A549 treated with dexamethasone at 1 μM for 4 hours (cell line): ENCODE results near the gene SYT11. TPM values are rescaled to one million over a fixed set of nuclear protein-coding genes. Genes with fewer than 3 reads are reported as not detected.

Source experiments
- total RNA-seq: library from RNA; stranded (reverse); fragments of 200-300 nt; extraction: Qiagen RNA extraction; gene quantifications from 5 replicates; pipeline ENCODE4 v1.2.3, GENCODE V29; 2022

Gene SYT11
- total RNA-seq: 1.1 to 1.5 TPM (median 1.5 TPM) in 5 replicates

DNA sequence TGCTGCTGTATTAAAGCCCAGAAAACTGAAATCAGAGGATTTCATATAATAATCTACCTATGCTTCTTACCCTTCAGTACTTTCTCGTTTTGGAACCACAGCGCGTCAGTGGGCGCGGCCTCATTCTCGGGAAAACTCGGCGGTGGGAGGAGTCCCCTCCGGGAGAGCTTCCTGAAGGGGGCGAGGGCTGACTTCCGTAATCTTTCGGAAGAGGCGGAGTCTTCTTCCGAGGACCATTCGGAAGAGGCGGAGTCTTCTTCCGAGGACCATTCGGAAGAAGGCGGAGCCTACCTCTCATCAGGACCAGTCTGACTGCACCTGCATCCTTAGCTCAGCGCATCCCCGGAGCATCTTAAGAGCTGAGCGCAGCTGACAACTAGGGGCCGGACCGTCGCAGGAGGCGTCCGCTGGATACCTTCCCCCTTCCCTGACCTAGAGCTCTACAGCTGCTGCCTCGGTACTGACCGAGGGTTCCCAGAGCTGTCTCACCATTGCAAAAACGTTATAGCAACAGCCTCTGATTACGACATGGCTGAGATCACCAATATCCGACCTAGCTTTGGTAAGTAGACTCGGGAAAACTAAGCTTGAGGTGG lies at the start of gene SYT11:
Gene SYT11, plus strand, starts transcription at position 334 of the 596 bp plus-strand sequence. Its CDS starts 195 bp downstream, at position 529.

GRCh38 chr1:155856975-155857930 lies 2.1 kb upstream of the SYT11 start, which contains the start of gene GON4L:
Gene GON4L (minus strand): TSS chr1:155857214. CDS start chr1:155853780, 3,434 bp downstream.

GRCh38 chr1:155911156-155912055 lies 52.0 kb downstream of the SYT11 start, which contains the start of gene RIT1:
Gene RIT1 (minus strand): TSS chr1:155911349. CDS start chr1:155910761, 588 bp downstream.

DNA sequence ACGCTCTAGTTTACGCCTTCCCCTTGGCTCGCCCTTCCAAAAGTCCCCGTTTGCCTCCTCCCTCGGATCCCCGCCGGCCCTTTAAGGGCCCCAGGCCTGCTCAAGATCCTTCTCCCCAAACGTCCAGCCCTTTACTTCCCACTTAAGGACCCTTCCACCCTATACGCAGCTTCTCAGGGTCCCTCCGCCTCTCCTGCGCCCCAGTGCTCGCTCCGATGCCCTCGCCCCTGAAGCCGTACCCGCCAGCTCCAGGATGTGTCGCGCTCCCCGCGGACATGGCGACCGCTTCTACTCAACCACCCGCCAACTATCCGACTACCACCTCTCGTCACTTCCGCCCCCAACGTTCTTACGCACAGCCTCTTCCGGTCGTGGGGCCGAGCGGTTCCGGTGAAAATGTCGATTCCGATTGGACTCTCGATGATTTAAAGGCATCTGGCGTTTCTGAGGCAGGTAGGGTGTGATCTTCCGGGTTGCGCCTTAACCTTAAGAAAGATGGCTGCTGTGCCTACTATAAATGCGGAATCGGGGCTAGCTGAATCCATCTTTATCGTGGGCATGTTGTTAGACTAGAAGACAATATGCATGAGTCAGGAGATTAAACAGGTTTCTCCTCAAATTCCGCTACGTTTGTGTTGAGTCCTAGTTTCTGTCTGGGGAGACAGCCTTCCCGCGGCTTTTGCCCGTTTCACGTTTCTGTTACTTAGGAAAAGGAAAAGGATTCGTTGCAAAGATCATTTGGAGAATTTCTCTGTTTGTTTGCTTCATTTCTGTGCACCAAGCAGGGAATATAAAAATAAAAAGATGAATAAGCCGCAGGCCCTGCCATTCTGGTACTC lies 74.9 kb downstream of the SYT11 start, which contains the start of gene KHDC4:
Gene KHDC4, minus strand, starts transcription at position 317 of the 839 bp plus-strand sequence. Its CDS starts 40 bp downstream, at position 277.

Other genes starting within 250 kb of the SYT11 start
- gene MSTO1, start 249.3 kb upstream of the SYT11 start, total RNA-seq: 34.9 to 42.4 TPM (median 39.8 TPM) in 5 replicates
- 43.9 to 48.2 TPM (median 47.6 TPM) in 5 replicates for gene YY1AP1, start 170.8 kb upstream of the SYT11 start, total RNA-seq
- gene DAP3, start 170.5 kb upstream of the SYT11 start, total RNA-seq: 110 to 146 TPM (median 115 TPM) in 5 replicates
- 12.2 to 15.6 TPM (median 14.5 TPM) in 5 replicates for gene GON4L, start 2.4 kb upstream of the SYT11 start, total RNA-seq
- 19.0 to 23.3 TPM (median 19.9 TPM) in 5 replicates for gene RIT1, start 51.8 kb downstream of the SYT11 start, total RNA-seq
- 12.2 to 25.9 TPM (median 21.4 TPM) in 5 replicates for gene KHDC4, start 74.8 kb downstream of the SYT11 start, total RNA-seq
- gene RXFP4, start 82.1 kb downstream of the SYT11 start, total RNA-seq: 0.07 TPM in 1 of 5 replicates, not detected in the others
- 31.6 to 38.1 TPM (median 34.0 TPM) in 5 replicates for gene ARHGEF2, start 119.0 kb downstream of the SYT11 start, total RNA-seq
- gene SSR2, start 161.4 kb downstream of the SYT11 start, total RNA-seq: 247 to 274 TPM (median 264 TPM) in 5 replicates
- gene UBQLN4, start 194.2 kb downstream of the SYT11 start, total RNA-seq: 33.9 to 43.6 TPM (median 42.2 TPM) in 5 replicates
- gene LAMTOR2, start 195.2 kb downstream of the SYT11 start, total RNA-seq: 146 to 167 TPM (median 153 TPM) in 5 replicates
- gene RAB25, start 201.6 kb downstream of the SYT11 start, total RNA-seq: 0.16 TPM in 1 of 5 replicates, not detected in the others
- 0.76 to 2.6 TPM (median 1.7 TPM) in 5 replicates for gene MEX3A, start 222.9 kb downstream of the SYT11 start, total RNA-seq